Stimulated activated naive CD4-positive, alpha-beta T cell treated with Interleukin-2 at 50 U/mL for 16 hours (primary cell): Measurements from ENCODE around the gene REXO1.

Experiments used
- DNase-seq: peaks from one replicate; lab custom pipeline; 2025; lab: John Stamatoyannopoulos, UW

Gene REXO1

DNA sequence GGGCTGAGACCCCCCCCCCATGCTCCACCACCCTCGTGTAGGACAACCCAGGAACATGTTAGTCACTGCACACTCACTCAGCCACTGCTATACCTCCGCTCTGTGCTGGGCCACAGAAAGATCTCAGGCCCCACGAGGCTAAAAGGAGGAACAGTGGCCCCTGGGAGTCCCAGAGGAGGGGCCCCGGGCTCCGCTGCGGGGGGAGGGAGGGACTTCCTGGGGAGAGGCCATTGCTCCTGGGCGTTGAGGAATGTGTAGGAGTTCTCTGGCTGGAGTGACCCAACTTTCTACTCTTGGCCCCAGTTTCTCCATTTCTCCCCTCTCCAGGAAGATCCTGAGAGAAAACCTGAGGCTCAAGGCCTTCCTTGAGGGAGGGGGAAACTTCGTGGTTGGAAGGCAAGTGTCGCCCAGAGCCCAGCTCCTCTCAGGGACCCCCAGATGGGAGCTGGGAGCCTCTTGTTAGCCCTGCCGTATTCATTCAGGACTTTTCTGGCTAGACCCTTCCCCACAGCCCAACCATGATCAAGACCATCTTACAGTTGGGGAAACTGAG is 81.4 kb downstream of the REXO1 start:
- no peak for DNase-seq

DNA sequence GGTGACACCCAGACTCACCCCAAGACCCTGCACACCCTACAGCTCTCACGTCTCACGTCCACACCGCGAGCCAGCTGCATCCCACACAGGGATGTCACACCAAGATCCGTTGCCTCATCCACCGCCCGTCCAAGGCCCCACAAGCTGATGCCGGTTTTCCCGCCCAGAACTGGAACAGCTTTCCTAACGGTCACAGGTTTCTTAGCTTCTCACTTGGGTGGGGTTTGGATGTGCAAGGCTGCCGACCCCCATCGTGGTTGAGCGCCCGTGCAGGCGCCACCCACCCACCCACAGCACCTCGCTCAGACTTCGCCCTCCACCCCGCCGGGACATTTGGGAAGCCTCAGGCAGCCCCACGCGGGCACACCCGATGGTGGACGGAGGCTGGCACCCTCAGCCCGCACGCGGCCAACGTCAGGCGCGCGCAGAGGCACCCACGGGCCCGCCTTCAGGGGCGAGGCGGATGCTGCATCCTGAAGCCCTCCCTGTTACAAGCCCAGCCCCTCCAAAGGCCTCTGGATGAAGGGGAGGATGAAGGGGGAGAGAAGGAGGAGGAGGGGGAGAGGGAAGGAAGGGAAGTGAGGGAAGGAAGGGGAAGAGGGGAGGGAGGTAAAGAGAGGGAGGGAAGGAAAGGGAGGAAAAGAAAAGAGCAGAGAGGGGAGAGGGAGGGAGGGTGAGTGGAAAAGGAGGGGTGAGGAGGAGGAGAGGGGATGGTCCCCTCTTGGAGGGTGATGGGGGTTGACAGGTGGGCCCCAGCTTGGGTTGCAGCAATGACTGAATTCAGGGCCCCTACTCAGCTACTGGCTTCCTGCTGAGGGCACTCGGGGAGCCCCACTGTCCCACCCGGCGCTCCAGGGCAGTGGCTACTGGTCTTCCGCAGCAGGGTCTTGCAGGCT is 82.1 kb downstream of the REXO1 start:
- DNase-seq: no peak
